CD4-positive, alpha-beta T cell (primary cell): Measurements from ENCODE around the gene BICDL2. TPM values are rescaled to one million over a fixed set of nuclear protein-coding genes. Genes with fewer than 3 reads are reported as not detected.

ENCODE experiments used
- ATAC-seq: fragments of 200-7000 bp; cut with Tn5 transposase; one replicate; pipeline ENCODE4 v1.10.0; 2022; ENCODE audit warnings: mild to moderate bottlenecking; ENCODE audit not compliant: poor library complexity
- CTCF ChIA-PET: fragments of 350-600 bp; sonication (Branson Sonifier 250); formaldehyde crosslinking; loops from one replicate; lab custom pipeline; 2021; ENCODE audit warnings: antibody characterized with exemption, inconsistent platforms; lab: Charles Lee
- POLR2A ChIA-PET: fragments of 350-600 bp; sonication (Branson Sonifier 250); formaldehyde crosslinking; loops from one replicate; lab custom pipeline; 2021; ENCODE audit warnings: antibody characterized with exemption, inconsistent platforms; lab: Charles Lee
- DNase-seq, 14 experiments: peaks; one replicate each; pipeline ENCODE4 v3.0.0-alpha.2; 2013 to 2020; ENCODE audit warnings: mixed read lengths in 2 of 14
- H3K27ac ChIP-seq, 2 donors: one replicate each; pipeline versions ENCODE4 v1.5.1 to v1.7.0; 2013; ENCODE audit warnings: low read length in 2 of 2, low read depth in 1 of 2, mild to moderate bottlenecking in 1 of 2
- H3K27me3 ChIP-seq, 2 experiments: 1 replicate in 1 of 2; 2 replicates in 1 of 2; pipeline versions ENCODE4 v1.6.1 to v1.7.0; 2013; ENCODE audit warnings: low read length in 2 of 2, control low read depth in 1 of 2, mild to moderate bottlenecking in 1 of 2, moderate library complexity in 1 of 2; ENCODE audit not compliant: insufficient read depth in 2 of 2, control insufficient read depth in 1 of 2
- H3K36me3 ChIP-seq: one replicate; pipeline ENCODE4 v1.6.1; 2013; ENCODE audit warnings: low read length, control low read depth; ENCODE audit not compliant: insufficient read depth
- H3K4me1 ChIP-seq: one replicate; pipeline ENCODE4 v1.6.1; 2013; ENCODE audit warnings: low read length, control low read depth; ENCODE audit not compliant: insufficient read depth
- H3K4me3 ChIP-seq: one replicate; pipeline ENCODE4 v1.5.1; 2013; ENCODE audit warnings: mild to moderate bottlenecking, low read length, moderate library complexity
- H3K9me3 ChIP-seq, 2 experiments: 1 replicate in 1 of 2; 2 replicates in 1 of 2; pipeline versions ENCODE4 v1.6.1 to v1.7.0; 2013; ENCODE audit warnings: low read length in 2 of 2, mild to moderate bottlenecking in 2 of 2, control low read depth in 1 of 2, moderate library complexity in 1 of 2; ENCODE audit not compliant: control insufficient read depth in 1 of 2, insufficient read depth in 1 of 2
- H3K27ac Mint-ChIP-seq: one replicate; pipeline ENCODE4 v1.8.0; 2020; ENCODE audit warnings: mixed read lengths
- H3K27me3 Mint-ChIP-seq: one replicate; pipeline ENCODE4 v1.8.0; 2021; ENCODE audit warnings: mixed read lengths
- H3K36me3 Mint-ChIP-seq: one replicate; pipeline ENCODE4 v1.8.0; 2021; ENCODE audit warnings: low read depth, mixed read lengths
- H3K4me1 Mint-ChIP-seq: one replicate; pipeline ENCODE4 v1.8.0; 2021; ENCODE audit warnings: low read depth, mixed read lengths
- H3K4me3 Mint-ChIP-seq: one replicate; pipeline ENCODE4 v1.8.0; 2020; ENCODE audit warnings: mild to moderate bottlenecking, mixed read lengths
- H3K9me3 Mint-ChIP-seq: one replicate; pipeline ENCODE4 v1.8.0; 2020; ENCODE audit warnings: mixed read lengths
- CTCF ChIP-seq: fragments of 200-600 bp; IDR thresholded peaks from one replicate; pipeline ENCODE4 v1.8.0; 2022; ENCODE audit warnings: antibody characterized with exemption, mild to moderate bottlenecking
- intact Hi-C, 2 experiments: fragments of 100-400 bp; cut with DNase I in 1 of 2; cut with micrococcal nuclease in 1 of 2; formaldehyde crosslinking; loops; one replicate each; pipeline versions ENCODE4 v1.15.1 to v1.9.0; 2023 to 2025; cut with DNase I, micrococcal nuclease
- total RNA-seq, 174 experiments: library from RNA in 2 of 174; stranded (reverse) in 2 of 174; gene quantifications; one replicate each; pipeline ENCODE4 v1.2.3 and lab custom pipeline; 2021 to 2026

Gene BICDL2
- total RNA-seq, 2 experiments from 2014 or later = not detected

GRCh38 chr16:3050487-3050886, 13.7 kb upstream of the BICDL2 start:
- Histone ChIP-seq H3K36me3 (no peaks in the 10 kb centered on the region), H3K27ac (no peak overlapping the region), H3K9me3 (peaks cover 0 to 6% of the 10 kb centered on the region in 2 experiments), H3K4me1 (peaks cover 37% of the 10 kb centered on the region), H3K27me3 (peaks cover 13 to 17% of the 10 kb centered on the region in 2 experiments), H3K4me3 (no peak overlapping the region)
- Mint-ChIP-seq H3K9me3 (no peaks in the 10 kb centered on the region), H3K4me3 (no peak overlapping the region), H3K4me1 (peaks cover 35% of the 10 kb centered on the region), H3K27ac (no peak overlapping the region), H3K36me3 (peaks cover 22% of the 10 kb centered on the region), H3K27me3 (peaks cover 9% of the 10 kb centered on the region)
- TF ChIP-seq CTCF = no peak
- ATAC-seq (no peak), DNase-seq (no peak)
- ChIA-PET CTCF (interaction anchor here (1.0 to 1.4 kb wide), 2 partner anchors 22 to 79 kb away, joined by 4 to 5 read pairs; no protein-coding TSS in a partner anchor), POLR2A (no interaction called here)
- intact Hi-C loops = no loop called here

- CTCF ChIA-PET = interaction anchor here (1.0 to 1.4 kb wide), 2 partner anchors 22 to 80 kb away, joined by 4 to 5 read pairs; no protein-coding TSS in a partner anchor
- Histone ChIP-seq H3K27me3 (peaks cover 17 to 20% of the 10 kb centered on the region in 2 experiments), H3K27ac (no peak overlapping the region), H3K36me3 (no peaks in the 10 kb centered on the region), H3K9me3 (peaks cover 0 to 6% of the 10 kb centered on the region in 2 experiments), H3K4me3 (no peak overlapping the region), H3K4me1 (peaks cover 37% of the 10 kb centered on the region)
- Mint-ChIP-seq H3K9me3 (no peaks in the 10 kb centered on the region), H3K36me3 (peaks cover 18% of the 10 kb centered on the region), H3K27me3 (peaks cover 14% of the 10 kb centered on the region), H3K4me1 (peaks cover 35% of the 10 kb centered on the region), H3K27ac (no peak overlapping the region), H3K4me3 (no peak overlapping the region)
- intact Hi-C loops = no loop called here
- POLR2A ChIA-PET = no interaction called here
- no peak for TF ChIP-seq CTCF
- ATAC-seq (no peak), DNase-seq (no peak)
Observed at GRCh38 chr16:3049921-3050481, 13.3 kb upstream of the BICDL2 start.

- H3K27ac Mint-ChIP-seq = no peak overlapping the region
- H3K4me1 Mint-ChIP-seq = peaks cover 28% of the 10 kb centered on the region
- H3K36me3 Mint-ChIP-seq = peaks cover 4% of the 10 kb centered on the region
- H3K4me3 ChIP-seq = no peak overlapping the region
- H3K27ac ChIP-seq = no peak overlapping the region
- intact Hi-C loops = no loop called here
- H3K4me3 Mint-ChIP-seq = no peak overlapping the region
- DNase-seq = no peak
- peaks cover 40 to 42% of the 10 kb centered on the region in 2 experiments for H3K27me3 ChIP-seq
- peaks cover 34% of the 10 kb centered on the region for H3K4me1 ChIP-seq
- H3K9me3 ChIP-seq = peaks cover 0 to 6% of the 10 kb centered on the region in 2 experiments
- peaks cover 41% of the 10 kb centered on the region for H3K27me3 Mint-ChIP-seq
- H3K9me3 Mint-ChIP-seq = no peaks in the 10 kb centered on the region
- TF ChIP-seq CTCF = no peak
- ATAC-seq = no peak
- H3K36me3 ChIP-seq = no peaks in the 10 kb centered on the region
- CTCF ChIA-PET = no interaction called here
- POLR2A ChIA-PET = interaction anchor here (0.7 to 1.7 kb wide), 7 partner anchors 9 to 87 kb away, joined by 3 to 5 read pairs (median 3); partner anchors contain the start of gene ZNF213
Observed at GRCh38 chr16:3047387-3047720, 10.6 kb upstream of the BICDL2 start.
